IPS DF 6.9 (cell line): ENCODE data around the gene FLNB.

Source experiments
- DNase-seq: peaks from one replicate; pipeline ENCODE4 v3.0.0-alpha.2; 2013; ENCODE audit warnings: low read depth, low spot score
- H3K27ac ChIP-seq: one replicate; pipeline ENCODE4 v1.5.1; 2013; ENCODE audit warnings: low read length, control low read depth
- H3K27me3 ChIP-seq: 2 replicates; pipeline ENCODE4 v1.6.1; 2013; ENCODE audit warnings: mild to moderate bottlenecking, low read length; ENCODE audit not compliant: control insufficient read depth, insufficient read depth
- H3K36me3 ChIP-seq: 2 replicates; pipeline ENCODE4 v1.6.1; 2013; ENCODE audit warnings: low read length; ENCODE audit not compliant: control insufficient read depth, insufficient read depth
- H3K4me1 ChIP-seq: 2 replicates; pipeline ENCODE4 v1.6.1; 2013; ENCODE audit warnings: low read length; ENCODE audit not compliant: control insufficient read depth, insufficient read depth
- H3K4me3 ChIP-seq: 2 replicates; pipeline ENCODE4 v1.5.1; 2013; ENCODE audit warnings: mild to moderate bottlenecking, low read length
- H3K9me3 ChIP-seq: 2 replicates; pipeline ENCODE4 v1.6.1; 2013; ENCODE audit warnings: low read length, inconsistent platforms; ENCODE audit not compliant: control insufficient read depth, insufficient read depth
- WGBS: extraction: QIAGEN DNeasy Blood & Tissue Kit; methylation state at CpG from one replicate; pipeline ENCODE4 v1.1.7; 2013; ENCODE audit warnings: mixed read lengths, missing lambda C conversion rate; ENCODE audit not compliant: insufficient read length, insufficient coverage; 5-methylcytosine and 5-hydroxymethylcytosine counted together

FLNB gene

GRCh38 chr3:58154626-58155449 is 146.6 kb downstream of the FLNB start:
- H3K9me3 ChIP-seq, result no peaks in the 10 kb centered on the region
- no peaks in the 10 kb centered on the region for H3K27me3 ChIP-seq
- no peaks in the 10 kb centered on the region for H3K4me1 ChIP-seq
- peaks cover 14% of the 10 kb centered on the region for H3K36me3 ChIP-seq
- H3K27ac ChIP-seq, result no peak overlapping the region
- no CpG with 5 or more reads among the region's 10 CpGs for WGBS
- DNase-seq, result no peak
- H3K4me3 ChIP-seq, result no peak overlapping the region

- no CpG with 5 or more reads among the region's 10 CpGs for WGBS
- peaks cover 16% of the 10 kb centered on the region for H3K36me3 ChIP-seq
- no peak overlapping the region for H3K27ac ChIP-seq
- H3K9me3 ChIP-seq, result no peaks in the 10 kb centered on the region
- DNase-seq, result no peak
- H3K4me1 ChIP-seq, result no peaks in the 10 kb centered on the region
- no peaks in the 10 kb centered on the region for H3K27me3 ChIP-seq
- H3K4me3 ChIP-seq, result no peak overlapping the region
These were observed 147.6 kb downstream of the FLNB start for GRCh38 chr3:58155838-58156237.

GRCh38 chr3:58157700-58158099 is 149.5 kb downstream of the FLNB start:
- Histone ChIP-seq H3K4me3 (no peak overlapping the region), H3K4me1 (no peaks in the 10 kb centered on the region), H3K27me3 (no peaks in the 10 kb centered on the region), H3K27ac (no peak overlapping the region), H3K9me3 (no peaks in the 10 kb centered on the region), H3K36me3 (peaks cover 22% of the 10 kb centered on the region)
- WGBS, result no CpG with 5 or more reads among the region's 11 CpGs
- DNase-seq, result no peak

- Histone ChIP-seq H3K4me3 (no peak overlapping the region), H3K27ac (no peak overlapping the region), H3K36me3 (peaks cover 23% of the 10 kb centered on the region), H3K9me3 (no peaks in the 10 kb centered on the region), H3K4me1 (no peaks in the 10 kb centered on the region), H3K27me3 (no peaks in the 10 kb centered on the region)
- WGBS, result no CpG with 5 or more reads among the region's 7 CpGs
- DNase-seq, result no peak
These were observed 150.4 kb downstream of the FLNB start for GRCh38 chr3:58158442-58159153.

- no peaks in the 10 kb centered on the region for H3K27me3 ChIP-seq
- H3K27ac ChIP-seq, result no peak overlapping the region
- no peak overlapping the region for H3K4me3 ChIP-seq
- no peak for DNase-seq
- no CpG with 5 or more reads among the region's 1 CpG for WGBS
- no peaks in the 10 kb centered on the region for H3K4me1 ChIP-seq
- no peaks in the 10 kb centered on the region for H3K9me3 ChIP-seq
- peaks cover 30% of the 10 kb centered on the region; the same call in 1 of the 2 replicates for H3K36me3 ChIP-seq
These were observed 152.2 kb downstream of the FLNB start for GRCh38 chr3:58160399-58160798.

- H3K4me3 ChIP-seq, result no peak overlapping the region
- no peaks in the 10 kb centered on the region for H3K9me3 ChIP-seq
- no CpG with 5 or more reads among the region's 11 CpGs for WGBS
- no peak overlapping the region for H3K27ac ChIP-seq
- H3K4me1 ChIP-seq, result no peaks in the 10 kb centered on the region
- DNase-seq, result no peak
- H3K27me3 ChIP-seq, result no peaks in the 10 kb centered on the region
- H3K36me3 ChIP-seq, result peaks cover 26% of the 10 kb centered on the region; the same call in 1 of the 2 replicates
These were observed 153.5 kb downstream of the FLNB start for GRCh38 chr3:58161435-58162398.

- Histone ChIP-seq H3K4me1 (no peaks in the 10 kb centered on the region), H3K9me3 (no peaks in the 10 kb centered on the region), H3K36me3 (peaks cover 26% of the 10 kb centered on the region; the same call in 1 of the 2 replicates), H3K4me3 (no peak overlapping the region), H3K27me3 (no peaks in the 10 kb centered on the region), H3K27ac (no peak overlapping the region)
- WGBS, result no CpG with 5 or more reads among the region's 14 CpGs
- DNase-seq, result no peak
These were observed 155.0 kb downstream of the FLNB start for GRCh38 chr3:58163234-58163633.

- H3K9me3 ChIP-seq, result no peaks in the 10 kb centered on the region
- H3K36me3 ChIP-seq, result peaks cover 26% of the 10 kb centered on the region; the same call in 1 of the 2 replicates
- H3K4me1 ChIP-seq, result no peaks in the 10 kb centered on the region
- H3K4me3 ChIP-seq, result no peak overlapping the region
- H3K27me3 ChIP-seq, result no peaks in the 10 kb centered on the region
- DNase-seq, result no peak
- no CpG with 5 or more reads among the region's 12 CpGs for WGBS
- no peak overlapping the region for H3K27ac ChIP-seq
These were observed 156.1 kb downstream of the FLNB start for GRCh38 chr3:58164199-58164879.

- Histone ChIP-seq H3K27ac (no peak overlapping the region), H3K9me3 (no peaks in the 10 kb centered on the region), H3K27me3 (no peaks in the 10 kb centered on the region), H3K4me3 (no peak overlapping the region), H3K4me1 (no peaks in the 10 kb centered on the region), H3K36me3 (peaks cover 26% of the 10 kb centered on the region; the same call in 1 of the 2 replicates)
- DNase-seq, result no peak
- no CpG with 5 or more reads among the region's 16 CpGs for WGBS
These were observed 156.9 kb downstream of the FLNB start for GRCh38 chr3:58164906-58165821.
